GM12873 (cell line): ENCODE measurements around the gene KCNMB2.

Experiments used
- CTCF ChIP-seq: IDR thresholded peaks from 2 replicates; pipeline ENCODE4 v1.5.1; 2012; ENCODE audit warnings: low read depth, mild to moderate bottlenecking, moderate library complexity, low read length, control low read depth; ENCODE audit not compliant: insufficient read depth; ENCODE audit errors: missing control alignments

The KCNMB2 gene

GRCh38 chr3:178602856-178603255, 66.6 kb downstream of the KCNMB2 start:
- no peak for TF ChIP-seq CTCF

GRCh38 chr3:178603735-178604134, 67.5 kb downstream of the KCNMB2 start:
- TF ChIP-seq CTCF = no peak

- no peak for TF ChIP-seq CTCF
These were observed 82.0 kb downstream of the KCNMB2 start for GRCh38 chr3:178618197-178618596.

- no peak for TF ChIP-seq CTCF
These were observed 82.7 kb downstream of the KCNMB2 start for GRCh38 chr3:178618896-178619295.

- no peak for TF ChIP-seq CTCF
These were observed 87.5 kb downstream of the KCNMB2 start for GRCh38 chr3:178623666-178624255.

GRCh38 chr3:178624276-178624675, 88.0 kb downstream of the KCNMB2 start:
- TF ChIP-seq CTCF = no peak

- TF ChIP-seq CTCF = no peak
These were observed 88.9 kb downstream of the KCNMB2 start for GRCh38 chr3:178625053-178625600.
